SW480 (cell line): Measurements from ENCODE around the gene GOT1.

Source experiments
- DNase-seq: peaks from one replicate; pipeline ENCODE4 v3.0.0-alpha.2; 2016; ENCODE audit warnings: low spot score

The GOT1 gene

GRCh38 chr10:99395750-99396445 is 34.5 kb downstream of the GOT1 start:
- DNase-seq, result peak; percentile 97

GRCh38 chr10:99394761-99395386 is 35.5 kb downstream of the GOT1 start:
- no peak for DNase-seq

- DNase-seq, result peak; percentile 9
Observed at GRCh38 chr10:99394256-99394655, 36.2 kb downstream of the GOT1 start.

- DNase-seq, result no peak
Observed at GRCh38 chr10:99393683-99394082, 36.7 kb downstream of the GOT1 start.

GRCh38 chr10:99393036-99393435 is 37.4 kb downstream of the GOT1 start:
- no peak for DNase-seq

GRCh38 chr10:99391346-99391745 is 39.1 kb downstream of the GOT1 start:
- no peak for DNase-seq

GRCh38 chr10:99389729-99390480 is 40.5 kb downstream of the GOT1 start:
- DNase-seq, result no peak

- DNase-seq, result no peak
Observed at GRCh38 chr10:99387541-99387940, 42.9 kb downstream of the GOT1 start.

- DNase-seq, result no peak
Observed at GRCh38 chr10:99387071-99387470, 43.4 kb downstream of the GOT1 start.

- DNase-seq, result no peak
Observed at GRCh38 chr10:99382176-99382575, 48.2 kb downstream of the GOT1 start.

- no peak for DNase-seq
Observed at GRCh38 chr10:99375426-99375825, 55.0 kb downstream of the GOT1 start.

- DNase-seq, result no peak
Observed at GRCh38 chr10:99374972-99375371, 55.5 kb downstream of the GOT1 start.

- no peak for DNase-seq
Observed at GRCh38 chr10:99374526-99374925, 55.9 kb downstream of the GOT1 start.

- no peak for DNase-seq
Observed at GRCh38 chr10:99372546-99373271, 57.7 kb downstream of the GOT1 start.

GRCh38 chr10:99370993-99371392 is 59.4 kb downstream of the GOT1 start:
- peak; percentile 53 for DNase-seq

GRCh38 chr10:99369551-99369950 is 60.9 kb downstream of the GOT1 start:
- DNase-seq, result no peak

- no peak for DNase-seq
Observed at GRCh38 chr10:99369126-99369525, 61.3 kb downstream of the GOT1 start.

- DNase-seq, result no peak
Observed at GRCh38 chr10:99368646-99369045, 61.8 kb downstream of the GOT1 start.

- DNase-seq, result no peak
Observed at GRCh38 chr10:99366666-99367065, 63.8 kb downstream of the GOT1 start.

- DNase-seq, result no peak
Observed at GRCh38 chr10:99365736-99366135, 64.7 kb downstream of the GOT1 start.

- DNase-seq, result no peak
Observed at GRCh38 chr10:99365311-99365710, 65.1 kb downstream of the GOT1 start.

- no peak for DNase-seq
Observed at GRCh38 chr10:99364125-99364524, 66.3 kb downstream of the GOT1 start.

- no peak for DNase-seq
Observed at GRCh38 chr10:99360934-99361333, 69.5 kb downstream of the GOT1 start.
